Measurements from ENCODE around the gene SAP30BP. TPM values are rescaled to one million over a fixed set of nuclear protein-coding genes. Genes with fewer than 3 reads are reported as not detected.
A peak's percentile ranks its signal among the peaks of the same experiment; 100 is the strongest.

SAP30BP gene
- total RNA-seq, 4 donors from 2014 or later = 67.0 to 104 (median 86.3) TPM

GRCh38 chr17:75691371-75691791 is 24.2 kb downstream of the SAP30BP start:
- Histone ChIP-seq H3K27ac (peak overlapping the region; percentile 97), H3K36me3 (no peaks in the 10 kb centered on the region), H3K4me1 (peaks cover 100% of the 10 kb centered on the region), H3K27me3 (no peaks in the 10 kb centered on the region), H3K9me3 (no peaks in the 10 kb centered on the region), H3K4me3 (no peak overlapping the region)
- DNase-seq (ENCODE audit: low spot score in 2 of 2) = peak in 1 of 2 donors; percentile 60
- TF ChIP-seq EP300 (IDR thresholded peaks at IDR 0.05) (no peak), POLR2AphosphoS5 (IDR thresholded peaks at IDR 0.05) (no peak), CTCF (IDR thresholded peaks at IDR 0.05) (no peak), POLR2A (IDR thresholded peaks at IDR 0.05) (no peak)
- 71% methylated on average over 5 of the region's 5 CpGs for WGBS

DNA sequence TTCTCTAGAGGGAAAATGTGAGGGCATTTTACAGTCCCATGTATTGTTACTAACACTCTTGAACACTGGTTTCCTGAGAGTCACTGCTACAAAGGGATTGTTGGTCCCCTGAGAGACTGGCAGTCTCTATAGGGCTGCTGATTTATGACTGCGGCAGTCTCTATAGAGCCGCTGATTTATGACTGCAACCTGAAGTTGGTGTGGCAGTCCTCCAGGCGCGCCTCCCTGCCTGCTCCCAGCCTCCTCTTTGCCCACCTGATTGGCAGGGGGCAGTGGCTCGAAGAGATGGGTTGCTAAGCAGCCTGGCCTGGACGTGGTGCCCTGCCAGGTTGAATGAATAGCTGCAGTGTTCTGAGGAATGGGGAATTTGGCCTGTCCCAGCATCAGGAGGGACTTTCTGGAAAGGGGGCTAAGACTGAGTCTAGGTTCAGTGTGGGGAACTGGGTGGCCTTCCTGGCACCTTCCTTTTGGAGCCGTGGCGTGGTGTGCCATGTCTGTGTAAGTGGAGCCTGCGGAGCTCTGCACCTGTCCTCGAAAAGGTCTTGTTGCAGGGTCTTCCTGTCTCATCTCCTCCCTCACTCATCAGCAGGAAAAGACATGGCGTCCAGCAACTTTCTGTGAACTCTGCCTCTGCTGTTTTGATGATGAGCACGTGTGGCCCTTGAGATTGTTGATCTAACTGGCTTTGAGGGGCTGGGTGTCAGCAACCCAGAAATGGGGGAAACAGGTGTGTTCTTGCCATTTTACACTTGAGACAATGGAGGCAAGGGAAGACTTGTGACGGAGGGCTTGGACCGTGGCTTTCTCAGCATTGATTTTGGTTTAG is 24.9 kb downstream of the SAP30BP start:
- Histone ChIP-seq H3K36me3 (no peaks in the 10 kb centered on the region), H3K4me1 (peaks cover 100% of the 10 kb centered on the region), H3K4me3 (no peak overlapping the region), H3K27me3 (no peaks in the 10 kb centered on the region), H3K9me3 (no peaks in the 10 kb centered on the region), H3K27ac (peak overlapping the region; percentile 97)
- TF ChIP-seq POLR2A (IDR thresholded peaks at IDR 0.05) = no peak
- TF ChIP-seq POLR2AphosphoS5 (IDR thresholded peaks at IDR 0.05) = peak in 1 of 3 donors; percentile 31
- peak; percentile 49 to 64 for DNase-seq (ENCODE audit: low spot score in 2 of 2)
- WGBS = 62% methylated on average over 12 of the region's 14 CpGs

DNA sequence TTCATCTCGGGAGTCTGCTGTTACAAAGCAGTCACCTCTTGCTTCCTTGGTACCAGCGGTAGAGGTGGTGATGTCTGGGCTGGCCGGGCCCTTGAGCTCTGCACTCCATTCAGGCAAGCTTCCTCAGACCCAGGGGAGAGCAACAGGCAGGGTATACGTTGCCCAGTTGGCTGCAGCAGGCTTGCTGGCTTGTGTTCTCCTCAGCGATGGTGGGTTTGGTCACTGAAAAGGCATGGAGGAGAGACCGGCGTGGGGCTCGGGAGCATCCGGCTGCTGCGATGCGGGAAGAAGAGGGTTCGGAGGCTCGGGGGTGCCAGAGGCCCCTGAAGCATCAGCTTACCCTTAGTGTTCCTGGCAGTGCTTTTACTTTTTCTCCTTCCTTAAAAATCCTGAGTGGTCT is 25.8 kb downstream of the SAP30BP start:
- peak in 1 of 2 donors; percentile 65 for DNase-seq (ENCODE audit: low spot score in 2 of 2)
- peak overlapping the region; percentile 97 for H3K27ac ChIP-seq
- H3K4me1 ChIP-seq = peaks cover 100% of the 10 kb centered on the region
- TF ChIP-seq CTCF (IDR thresholded peaks at IDR 0.05) (no peak), EP300 (IDR thresholded peaks at IDR 0.05) (no peak), POLR2A (IDR thresholded peaks at IDR 0.05) (no peak), POLR2AphosphoS5 (IDR thresholded peaks at IDR 0.05) (no peak)
- H3K4me3 ChIP-seq = no peak overlapping the region
- H3K27me3 ChIP-seq = no peaks in the 10 kb centered on the region
- no peaks in the 10 kb centered on the region for H3K36me3 ChIP-seq
- 62% methylated on average over 12 of the region's 13 CpGs for WGBS
- no peaks in the 10 kb centered on the region for H3K9me3 ChIP-seq

DNA sequence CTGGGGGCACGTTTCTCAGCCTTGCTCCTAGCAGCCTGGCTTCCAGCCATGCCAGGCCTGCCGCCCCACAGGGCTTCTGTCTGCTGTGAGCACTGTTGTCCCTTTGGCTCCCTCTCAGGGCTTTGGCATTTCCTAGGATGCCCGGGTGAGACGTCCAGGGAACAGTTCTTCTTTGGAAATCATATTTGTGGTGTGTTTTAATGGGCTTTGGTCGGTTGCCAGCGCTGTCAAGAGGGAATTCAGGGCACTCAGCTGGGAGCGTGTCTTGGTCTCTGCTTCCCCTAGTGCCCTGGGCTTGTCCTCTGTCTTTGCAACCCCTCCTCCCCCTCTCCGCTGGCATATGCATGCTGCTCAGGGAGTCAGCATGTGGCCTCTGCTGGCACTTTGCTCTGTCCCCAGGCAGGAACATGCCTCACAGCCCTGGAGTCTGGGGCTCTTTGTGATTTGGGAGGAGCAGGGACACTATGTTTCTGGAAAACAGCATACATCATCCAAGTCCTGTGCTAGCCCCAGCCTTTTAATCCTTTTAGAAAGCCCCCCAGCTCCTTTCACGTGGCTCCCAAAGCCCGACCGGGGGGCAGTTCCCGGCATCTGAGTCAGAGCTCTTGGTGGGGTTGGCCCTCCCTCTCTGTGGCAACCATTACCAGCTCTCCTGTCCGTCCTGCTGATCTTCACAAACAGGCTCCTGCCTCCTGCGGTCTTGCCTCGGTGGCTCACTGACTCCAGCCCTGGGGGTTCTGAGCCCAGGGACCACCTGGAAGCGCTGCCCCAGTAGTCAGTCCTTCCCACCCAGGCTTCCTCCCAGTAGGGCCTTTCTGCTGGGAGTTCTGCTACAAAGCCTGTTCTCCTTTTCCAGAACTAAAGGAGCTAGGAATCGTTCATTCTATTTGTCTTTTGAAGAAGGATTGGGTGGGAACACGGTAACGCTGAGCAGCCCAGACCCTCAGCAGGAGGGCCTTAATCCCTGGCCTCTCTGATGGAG is 26.7 kb downstream of the SAP30BP start:
- H3K4me3 ChIP-seq = no peak overlapping the region
- DNase-seq (ENCODE audit: low spot score in 2 of 2) = peak; percentile 93 to 96

More for the DNA sequence above, 26.7 kb downstream of the SAP30BP start:
- WGBS = 34% methylated on average over 13 of the region's 19 CpGs
- Histone ChIP-seq H3K36me3 (no peaks in the 10 kb centered on the region), H3K9me3 (no peaks in the 10 kb centered on the region), H3K4me1 (peaks cover 100% of the 10 kb centered on the region), H3K27me3 (no peaks in the 10 kb centered on the region), H3K27ac (peak overlapping the region; percentile 97)
- TF ChIP-seq POLR2AphosphoS5 (IDR thresholded peaks at IDR 0.05) (peak in 2 of 3 donors; percentile 90 to 94), EP300 (IDR thresholded peaks at IDR 0.05) (no peak), POLR2A (IDR thresholded peaks at IDR 0.05) (no peak), CTCF (IDR thresholded peaks at IDR 0.05) (peak in 1 of 2 donors; percentile 13)

All from suprapubic skin (tissue), 4 donors.